Naive thymus-derived CD8-positive, alpha-beta T cell (primary cell): Measurements from ENCODE around the gene PEAR1. TPM values are rescaled to one million over a fixed set of nuclear protein-coding genes. Genes with fewer than 3 reads are reported as not detected.

Experiments
- ATAC-seq, 2 donors: fragments of 150-1000 bp; cut with Tn5 transposase in 1 of 2; sonication (Bioruptor Pico), chemical (Tn5 transposase) in 1 of 2; 1 replicate in 1 of 2; 2 replicates in 1 of 2; pipeline ENCODE4 v1.10.0; 2021; ENCODE audit warnings: mild to moderate bottlenecking in 2 of 2, moderate library complexity in 2 of 2
- POLR2A ChIA-PET: fragments of 350-600 bp; sonication (Branson Sonifier 250); formaldehyde crosslinking; loops from one replicate; lab custom pipeline; 2021; ENCODE audit warnings: antibody characterized with exemption; lab: Charles Lee
- DNase-seq, 10 donors: peaks; one replicate each; pipeline versions ENCODE4 v3.0.0 to v3.0.0-alpha.2; 2020 to 2022
- H3K27ac Mint-ChIP-seq, 10 donors: one replicate each; pipeline ENCODE4 v1.8.0; 2020 to 2022; ENCODE audit warnings: mild to moderate bottlenecking in 10 of 10, mixed read lengths in 10 of 10, moderate library complexity in 4 of 10, inconsistent platforms in 1 of 10
- H3K27me3 Mint-ChIP-seq, 5 donors: one replicate each; pipeline ENCODE4 v1.8.0; 2021 to 2022; ENCODE audit warnings: mixed read lengths in 5 of 5
- H3K36me3 Mint-ChIP-seq, 3 donors: one replicate each; pipeline ENCODE4 v1.8.0; 2020 to 2022; ENCODE audit warnings: mixed read lengths in 3 of 3, mild to moderate bottlenecking in 2 of 3, inconsistent platforms in 1 of 3
- H3K4me1 Mint-ChIP-seq, 4 donors: one replicate each; pipeline ENCODE4 v1.8.0; 2021 to 2022; ENCODE audit warnings: mixed read lengths in 4 of 4
- H3K4me3 Mint-ChIP-seq, 10 donors: one replicate each; pipeline ENCODE4 v1.8.0; 2020 to 2022; ENCODE audit warnings: mild to moderate bottlenecking in 10 of 10, mixed read lengths in 10 of 10, moderate library complexity in 6 of 10, inconsistent platforms in 1 of 10
- H3K9me3 Mint-ChIP-seq, 9 donors: one replicate each; pipeline ENCODE4 v1.8.0; 2020 to 2022; ENCODE audit warnings: mixed read lengths in 9 of 9, mild to moderate bottlenecking in 3 of 9, inconsistent platforms in 1 of 9, moderate library complexity in 1 of 9
- polyA plus RNA-seq, 3 donors: library from polyadenylated mRNA; unstranded; fragments of 300-500 nt; fragmentation: Illumina TruSeq; gene quantifications; one replicate each; pipeline ENCODE4 v1.2.3, GENCODE V29; 2021
- total RNA-seq, 8 experiments: library from RNA in 2 of 8; stranded (reverse) in 2 of 8; gene quantifications; one replicate each; pipeline ENCODE4 v1.2.3 and lab custom pipeline; 2021 to 2026

The PEAR1 gene
- total and polyA plus RNA-seq, 5 experiments from 2014 or later, result 0.11 TPM; not detected in 4

GRCh38 chr1:156908541-156908940 is 15.0 kb downstream of the PEAR1 start:
- ATAC-seq (no peak), DNase-seq (no peak)
- H3K36me3 Mint-ChIP-seq, result no peaks in the 10 kb centered on the region
- peaks cover 0 to 6% (median 4%) of the 10 kb centered on the region in 4 donors for H3K4me1 Mint-ChIP-seq
- H3K4me3 Mint-ChIP-seq, result no peak overlapping the region
- POLR2A ChIA-PET, result no interaction called here
- H3K27me3 Mint-ChIP-seq, result peaks cover 9 to 18% (median 14%) of the 10 kb centered on the region in 5 donors
- peaks cover 0 to 2% (median 0%) of the 10 kb centered on the region in 9 donors for H3K9me3 Mint-ChIP-seq
- H3K27ac Mint-ChIP-seq, result no peak overlapping the region

GRCh38 chr1:156908955-156909354 is 15.4 kb downstream of the PEAR1 start:
- DNase-seq (no peak), ATAC-seq (no peak)
- POLR2A ChIA-PET, result no interaction called here
- Mint-ChIP-seq H3K27me3 (peaks cover 9 to 21% (median 17%) of the 10 kb centered on the region in 5 donors), H3K9me3 (peaks cover 0 to 2% (median 0%) of the 10 kb centered on the region in 9 donors), H3K36me3 (no peaks in the 10 kb centered on the region), H3K4me1 (peaks cover 0 to 6% (median 4%) of the 10 kb centered on the region in 4 donors), H3K27ac (no peak overlapping the region), H3K4me3 (no peak overlapping the region)

GRCh38 chr1:156909671-156910070 is 16.2 kb downstream of the PEAR1 start:
- H3K27ac Mint-ChIP-seq, result no peak overlapping the region
- DNase-seq, result no peak
- peaks cover 13 to 28% (median 22%) of the 10 kb centered on the region in 5 donors for H3K27me3 Mint-ChIP-seq
- H3K4me3 Mint-ChIP-seq, result no peak overlapping the region
- POLR2A ChIA-PET, result no interaction called here
- no peaks in the 10 kb centered on the region for H3K36me3 Mint-ChIP-seq
- H3K9me3 Mint-ChIP-seq, result peaks cover 0 to 2% (median 0%) of the 10 kb centered on the region in 9 donors
- peaks cover 0 to 6% (median 4%) of the 10 kb centered on the region in 4 donors for H3K4me1 Mint-ChIP-seq
- ATAC-seq, result no peak

GRCh38 chr1:156910309-156910782 is 16.8 kb downstream of the PEAR1 start:
- H3K27me3 Mint-ChIP-seq, result peaks cover 15 to 34% (median 29%) of the 10 kb centered on the region in 5 donors
- H3K9me3 Mint-ChIP-seq, result peaks cover 0 to 2% (median 0%) of the 10 kb centered on the region in 9 donors
- no peak overlapping the region for H3K4me3 Mint-ChIP-seq
- DNase-seq (peak; percentile 28 to 76 (median 56)), ATAC-seq (peak; percentile 52 to 66)
- peaks cover 0 to 6% (median 4%) of the 10 kb centered on the region in 4 donors for H3K4me1 Mint-ChIP-seq
- H3K27ac Mint-ChIP-seq, result peak overlapping the region in 1 of 10 donors; percentile 83
- POLR2A ChIA-PET, result interaction anchor here (0.6 to 0.8 kb wide), 2 partner anchors 57 to 59 kb away, joined by 3 read pairs; no protein-coding TSS in a partner anchor
- no peaks in the 10 kb centered on the region for H3K36me3 Mint-ChIP-seq

GRCh38 chr1:156911577-156912298 is 18.2 kb downstream of the PEAR1 start:
- no peaks in the 10 kb centered on the region for H3K9me3 Mint-ChIP-seq
- ATAC-seq, result no peak
- H3K36me3 Mint-ChIP-seq, result no peaks in the 10 kb centered on the region
- POLR2A ChIA-PET, result no interaction called here
- H3K4me1 Mint-ChIP-seq, result peaks cover 0 to 7% (median 4%) of the 10 kb centered on the region in 4 donors
- H3K27ac Mint-ChIP-seq, result no peak overlapping the region
- no peak for DNase-seq
- no peak overlapping the region for H3K4me3 Mint-ChIP-seq
- peaks cover 18 to 48% (median 29%) of the 10 kb centered on the region in 5 donors for H3K27me3 Mint-ChIP-seq

GRCh38 chr1:156912310-156912709 is 18.8 kb downstream of the PEAR1 start:
- H3K9me3 Mint-ChIP-seq, result no peaks in the 10 kb centered on the region
- POLR2A ChIA-PET, result no interaction called here
- no peak overlapping the region for H3K27ac Mint-ChIP-seq
- no peaks in the 10 kb centered on the region for H3K36me3 Mint-ChIP-seq
- no peak overlapping the region for H3K4me3 Mint-ChIP-seq
- H3K27me3 Mint-ChIP-seq, result peaks cover 21 to 54% (median 28%) of the 10 kb centered on the region in 5 donors
- DNase-seq, result no peak
- no peak for ATAC-seq
- H3K4me1 Mint-ChIP-seq, result peaks cover 0 to 6% (median 4%) of the 10 kb centered on the region in 4 donors

GRCh38 chr1:156912861-156913808 is 19.6 kb downstream of the PEAR1 start:
- ATAC-seq (no peak), DNase-seq (no peak)
- H3K27me3 Mint-ChIP-seq, result peaks cover 23 to 57% (median 29%) of the 10 kb centered on the region in 5 donors
- H3K9me3 Mint-ChIP-seq, result peaks cover 0 to 2% (median 0%) of the 10 kb centered on the region in 9 donors
- H3K36me3 Mint-ChIP-seq, result no peaks in the 10 kb centered on the region
- POLR2A ChIA-PET, result no interaction called here
- no peak overlapping the region for H3K4me3 Mint-ChIP-seq
- H3K4me1 Mint-ChIP-seq, result peaks cover 0 to 6% (median 4%) of the 10 kb centered on the region in 4 donors
- no peak overlapping the region for H3K27ac Mint-ChIP-seq

GRCh38 chr1:156913809-156914387 is 20.4 kb downstream of the PEAR1 start:
- H3K4me3 Mint-ChIP-seq, result no peak overlapping the region
- no peaks in the 10 kb centered on the region for H3K36me3 Mint-ChIP-seq
- H3K9me3 Mint-ChIP-seq, result peaks cover 0 to 2% (median 0%) of the 10 kb centered on the region in 9 donors
- peaks cover 0 to 6% (median 4%) of the 10 kb centered on the region in 4 donors for H3K4me1 Mint-ChIP-seq
- POLR2A ChIA-PET, result no interaction called here
- peaks cover 29 to 65% (median 35%) of the 10 kb centered on the region in 5 donors for H3K27me3 Mint-ChIP-seq
- ATAC-seq, result no peak
- DNase-seq, result no peak
- H3K27ac Mint-ChIP-seq, result peak overlapping the region in 1 of 10 donors; percentile 84

- H3K27me3 Mint-ChIP-seq, result peaks cover 32 to 68% (median 38%) of the 10 kb centered on the region in 5 donors
- ATAC-seq (no peak), DNase-seq (no peak)
- H3K27ac Mint-ChIP-seq, result no peak overlapping the region
- H3K4me1 Mint-ChIP-seq, result peaks cover 0 to 6% (median 4%) of the 10 kb centered on the region in 4 donors
- no peak overlapping the region for H3K4me3 Mint-ChIP-seq
- peaks cover 0 to 2% (median 0%) of the 10 kb centered on the region in 9 donors for H3K9me3 Mint-ChIP-seq
- H3K36me3 Mint-ChIP-seq, result no peaks in the 10 kb centered on the region
- POLR2A ChIA-PET, result no interaction called here
Measured at GRCh38 chr1:156914440-156914856, 20.9 kb downstream of the PEAR1 start.

GRCh38 chr1:156920233-156921052 is 26.9 kb downstream of the PEAR1 start, which contains the start of gene LRRC71:
LRRC71 (plus strand) TSS chr1:156920632; CDS start chr1:156920804, 172 bp downstream.
- peak within 1 kb of the TSS in 5 of 10 donors; percentile 5 to 43 (median 9) for H3K4me3 Mint-ChIP-seq
- H3K36me3 Mint-ChIP-seq, result peaks cover 0 to 3% (median 0%) of the 10 kb centered on the region in 3 donors
- peaks cover 50 to 90% (median 60%) of the 10 kb centered on the region in 5 donors for H3K27me3 Mint-ChIP-seq
- peaks cover 11 to 18% (median 15%) of the 10 kb centered on the region in 4 donors for H3K4me1 Mint-ChIP-seq
- peaks cover 0 to 2% (median 0%) of the 10 kb centered on the region in 9 donors for H3K9me3 Mint-ChIP-seq
- peak in 8 of 10 donors; percentile 35 to 70 (median 54) for DNase-seq
- POLR2A ChIA-PET, result no interaction called here
- ATAC-seq, result peak; percentile 85 to 86
- peak within 1 kb of the TSS in 1 of 10 donors; percentile 73 for H3K27ac Mint-ChIP-seq

GRCh38 chr1:156921053-156921529 is 27.6 kb downstream of the PEAR1 start:
- POLR2A ChIA-PET, result no interaction called here
- H3K27me3 Mint-ChIP-seq, result peaks cover 52 to 91% (median 60%) of the 10 kb centered on the region in 5 donors
- no peak for DNase-seq
- peaks cover 0 to 3% (median 0%) of the 10 kb centered on the region in 3 donors for H3K36me3 Mint-ChIP-seq
- H3K27ac Mint-ChIP-seq, result no peak overlapping the region
- H3K4me1 Mint-ChIP-seq, result peaks cover 11 to 18% (median 16%) of the 10 kb centered on the region in 4 donors
- peaks cover 0 to 2% (median 0%) of the 10 kb centered on the region in 9 donors for H3K9me3 Mint-ChIP-seq
- peak overlapping the region in 4 of 10 donors; percentile 5 to 38 (median 13) for H3K4me3 Mint-ChIP-seq
- no peak for ATAC-seq
